Mesenchymal stem cell (in vitro differentiated cells and primary cell): ENCODE results near the gene RGS7.

Experiments
- DNase-seq: peaks from one replicate; pipeline ENCODE4 v3.0.0-alpha.2; 2013
- H2AFZ ChIP-seq: one replicate; pipeline ENCODE4 v1.6.1; 2013; ENCODE audit warnings: low read depth, mild to moderate bottlenecking, control low read depth, inconsistent platforms, low read length, moderate library complexity
- H2AK5ac ChIP-seq: 2 replicates; pipeline ENCODE4 v1.6.1; 2013; ENCODE audit warnings: low read length, moderate library complexity, mild to moderate bottlenecking, inconsistent platforms; ENCODE audit not compliant: severe bottlenecking
- H2BK120ac ChIP-seq: one replicate; pipeline ENCODE4 v1.6.1; 2013; ENCODE audit warnings: low read depth, mild to moderate bottlenecking, inconsistent platforms, low read length, moderate library complexity
- H2BK12ac ChIP-seq, 2 experiments: one replicate each; pipeline ENCODE4 v1.6.1; 2013; ENCODE audit warnings: inconsistent platforms in 2 of 2, low read length in 2 of 2, mild to moderate bottlenecking in 2 of 2, moderate library complexity in 2 of 2, control low read depth in 1 of 2
- H2BK15ac ChIP-seq: one replicate; pipeline ENCODE4 v1.6.1; 2013; ENCODE audit warnings: mild to moderate bottlenecking, low read depth, inconsistent platforms; ENCODE audit not compliant: poor library complexity, severe bottlenecking
- H2BK5ac ChIP-seq: 2 replicates; pipeline ENCODE4 v1.6.1; 2013; ENCODE audit warnings: low read depth, mild to moderate bottlenecking, low read length, control low read depth, inconsistent platforms; ENCODE audit not compliant: poor library complexity, severe bottlenecking
- H3K14ac ChIP-seq, 2 experiments: one replicate each; pipeline ENCODE4 v1.6.1; 2013; ENCODE audit warnings: inconsistent platforms in 2 of 2, low read length in 2 of 2, control low read depth in 1 of 2, mild to moderate bottlenecking in 1 of 2, moderate library complexity in 1 of 2
- H3K18ac ChIP-seq, 2 experiments: one replicate each; pipeline ENCODE4 v1.6.1; 2013; ENCODE audit warnings: inconsistent platforms in 2 of 2, low read length in 2 of 2, control low read depth in 1 of 2, low read depth in 1 of 2, mild to moderate bottlenecking in 1 of 2
- H3K23ac ChIP-seq, 2 experiments: one replicate each; pipeline ENCODE4 v1.6.1; 2013; ENCODE audit warnings: inconsistent platforms in 2 of 2, low read length in 2 of 2, mild to moderate bottlenecking in 2 of 2, moderate library complexity in 2 of 2, control low read depth in 1 of 2
- H3K27ac ChIP-seq: 2 replicates; pipeline ENCODE4 v1.5.1; 2013; ENCODE audit warnings: mild to moderate bottlenecking, moderate library complexity, low read length, control low read depth, inconsistent platforms; ENCODE audit not compliant: poor library complexity, severe bottlenecking
- H3K27me3 ChIP-seq, 2 experiments: 2 replicates each; pipeline versions ENCODE4 v1.6.1 to v1.7.0; 2013; ENCODE audit warnings: low read length in 2 of 2, mild to moderate bottlenecking in 2 of 2, moderate library complexity in 2 of 2, control low read depth in 1 of 2, inconsistent platforms in 1 of 2; ENCODE audit not compliant: control insufficient read depth in 1 of 2, insufficient read depth in 1 of 2
- H3K36me3 ChIP-seq, 2 experiments: 2 replicates each; pipeline versions ENCODE4 v1.6.1 to v1.7.0; 2013; ENCODE audit warnings: low read length in 2 of 2, control low read depth in 1 of 2, inconsistent platforms in 1 of 2, low read depth in 1 of 2, mild to moderate bottlenecking in 1 of 2; ENCODE audit not compliant: insufficient read depth in 2 of 2, control insufficient read depth in 1 of 2
- H3K4ac ChIP-seq, 2 experiments: one replicate each; pipeline ENCODE4 v1.6.1; 2013; ENCODE audit warnings: inconsistent platforms in 2 of 2, low read length in 2 of 2, mild to moderate bottlenecking in 2 of 2, moderate library complexity in 2 of 2, control low read depth in 1 of 2, low read depth in 1 of 2
- H3K4me1 ChIP-seq: 2 replicates; pipeline ENCODE4 v1.6.1; 2013; ENCODE audit warnings: low read depth, low read length, control low read depth; ENCODE audit not compliant: control insufficient read depth, insufficient read depth
- H3K4me2 ChIP-seq: 2 replicates; pipeline ENCODE4 v1.6.1; 2013; ENCODE audit warnings: low read length, mild to moderate bottlenecking, inconsistent platforms; ENCODE audit not compliant: poor library complexity, severe bottlenecking
- H3K4me3 ChIP-seq, 2 experiments: 2 replicates each; pipeline versions ENCODE4 v1.5.1 to v1.7.0; 2013; ENCODE audit warnings: low read length in 2 of 2, mild to moderate bottlenecking in 2 of 2, control low read depth in 1 of 2, low read depth in 1 of 2; ENCODE audit not compliant: insufficient read depth in 1 of 2
- H3K79me1 ChIP-seq: replicated peaks from 2 replicates; pipeline ENCODE4 v1.6.1; 2013; ENCODE audit warnings: mild to moderate bottlenecking, control low read depth, low read length, inconsistent platforms; ENCODE audit not compliant: poor library complexity, severe bottlenecking
- H3K9ac ChIP-seq: 2 replicates; pipeline ENCODE4 v1.7.0; 2013; ENCODE audit warnings: mild to moderate bottlenecking, low read length, moderate library complexity
- H3K9me3 ChIP-seq: 2 replicates; pipeline ENCODE4 v1.7.0; 2013; ENCODE audit warnings: mild to moderate bottlenecking, low read length; ENCODE audit not compliant: control insufficient read depth
- H4K8ac ChIP-seq: one replicate; pipeline ENCODE4 v1.6.1; 2013; ENCODE audit warnings: inconsistent platforms, mild to moderate bottlenecking, low read length, moderate library complexity
- H4K91ac ChIP-seq: one replicate; pipeline ENCODE4 v1.6.1; 2013; ENCODE audit warnings: mild to moderate bottlenecking, low read length, inconsistent platforms
- WGBS: methylation state at CpG from one replicate; pipeline ENCODE4 v1.1.7; 2013; ENCODE audit warnings: mixed read lengths; 5-methylcytosine and 5-hydroxymethylcytosine counted together

The RGS7 gene

GRCh38 chr1:240946926-240947325 is 410.1 kb downstream of the RGS7 start:
- Histone ChIP-seq H3K9ac (no peak overlapping the region), H3K79me1 (no peaks in the 10 kb centered on the region), H3K36me3 (no peaks in the 10 kb centered on the region), H3K27ac (no peak overlapping the region), H4K8ac (no peak overlapping the region), H3K4me1 (no peaks in the 10 kb centered on the region), H4K91ac (no peak overlapping the region), H2BK12ac (no peak overlapping the region), H2AK5ac (no peak overlapping the region), H3K4me2 (no peak overlapping the region), H2BK120ac (no peak overlapping the region), H2BK15ac (no peak overlapping the region), H3K14ac (no peak overlapping the region), H3K4ac (no peak overlapping the region), H3K27me3 (no peaks in the 10 kb centered on the region), H3K23ac (no peak overlapping the region), H2BK5ac (no peak overlapping the region), H3K9me3 (no peaks in the 10 kb centered on the region), H2AFZ (no peak overlapping the region), H3K18ac (no peak overlapping the region), H3K4me3 (no peak overlapping the region)
- WGBS: 79% methylated on average over 2 of the region's 2 CpGs
- peak; percentile 53 for DNase-seq

- Histone ChIP-seq H3K9ac (no peak overlapping the region), H3K4me1 (no peaks in the 10 kb centered on the region), H2AFZ (no peak overlapping the region), H3K9me3 (peaks cover 6% of the 10 kb centered on the region), H3K18ac (no peak overlapping the region), H2BK15ac (no peak overlapping the region), H2BK5ac (no peak overlapping the region), H3K4me2 (no peak overlapping the region), H4K91ac (no peak overlapping the region), H4K8ac (no peak overlapping the region), H2BK120ac (no peak overlapping the region), H2BK12ac (no peak overlapping the region), H3K4me3 (no peak overlapping the region), H3K23ac (no peak overlapping the region), H2AK5ac (no peak overlapping the region), H3K14ac (no peak overlapping the region), H3K4ac (no peak overlapping the region), H3K79me1 (no peaks in the 10 kb centered on the region), H3K27ac (no peak overlapping the region), H3K36me3 (no peaks in the 10 kb centered on the region), H3K27me3 (no peaks in the 10 kb centered on the region)
- WGBS: 91% methylated on average over 2 of the region's 4 CpGs
- DNase-seq: no peak
Observed at GRCh38 chr1:240942901-240943300, 414.1 kb downstream of the RGS7 start.

- no peaks in the 10 kb centered on the region for H3K27me3 ChIP-seq
- no peak overlapping the region for H2BK15ac ChIP-seq
- no peak overlapping the region for H3K4ac ChIP-seq
- no peak overlapping the region for H3K4me3 ChIP-seq
- no peak overlapping the region for H2BK12ac ChIP-seq
- no peak overlapping the region for H2BK120ac ChIP-seq
- no peak overlapping the region for H3K14ac ChIP-seq
- H3K36me3 ChIP-seq: no peaks in the 10 kb centered on the region
- H3K23ac ChIP-seq: no peak overlapping the region
- peaks cover 17% of the 10 kb centered on the region for H3K9me3 ChIP-seq
- no peak overlapping the region for H3K27ac ChIP-seq
- no peak overlapping the region for H3K9ac ChIP-seq
- H4K8ac ChIP-seq: no peak overlapping the region
- 87% methylated on average over 10 of the region's 12 CpGs for whole genome bisulfite sequencing
- no peak overlapping the region for H4K91ac ChIP-seq
- no peaks in the 10 kb centered on the region for H3K79me1 ChIP-seq
- no peak overlapping the region for H2AK5ac ChIP-seq
- H2AFZ ChIP-seq: no peak overlapping the region
- no peak overlapping the region for H3K4me2 ChIP-seq
- no peak for DNase-seq
- no peak overlapping the region for H3K18ac ChIP-seq
- no peak overlapping the region for H2BK5ac ChIP-seq
- no peaks in the 10 kb centered on the region for H3K4me1 ChIP-seq
Observed at GRCh38 chr1:240941701-240942370, 415.2 kb downstream of the RGS7 start.

GRCh38 chr1:240936911-240937668 is 419.9 kb downstream of the RGS7 start:
- H2AK5ac ChIP-seq: no peak overlapping the region
- H3K27me3 ChIP-seq: no peaks in the 10 kb centered on the region
- H3K4me2 ChIP-seq: no peak overlapping the region
- H3K79me1 ChIP-seq: no peaks in the 10 kb centered on the region
- H2BK12ac ChIP-seq: no peak overlapping the region
- no peak overlapping the region for H2AFZ ChIP-seq
- H3K27ac ChIP-seq: no peak overlapping the region
- H3K4ac ChIP-seq: no peak overlapping the region
- no peak overlapping the region for H2BK120ac ChIP-seq
- no peak overlapping the region for H4K8ac ChIP-seq
- H3K9ac ChIP-seq: no peak overlapping the region
- H3K4me1 ChIP-seq: no peaks in the 10 kb centered on the region
- H3K23ac ChIP-seq: no peak overlapping the region
- H3K14ac ChIP-seq: no peak overlapping the region
- H4K91ac ChIP-seq: no peak overlapping the region
- no peak overlapping the region for H3K18ac ChIP-seq
- WGBS: 89% methylated on average over 11 of the region's 11 CpGs
- no peaks in the 10 kb centered on the region for H3K36me3 ChIP-seq
- H3K9me3 ChIP-seq: peaks cover 27% of the 10 kb centered on the region
- H2BK5ac ChIP-seq: no peak overlapping the region
- DNase-seq: no peak
- no peak overlapping the region for H3K4me3 ChIP-seq
- H2BK15ac ChIP-seq: no peak overlapping the region
